WERI-Rb-1 (cell line): ENCODE results near the gene SGIP1.

Experiments used
- DNase-seq: peaks from one replicate; pipeline ENCODE4 v3.0.0-alpha.2; 2020
- H3K27ac ChIP-seq: fragments of 250-450 bp; sonication (Bioruptor Pico); 2 replicates; pipeline ENCODE4 v1.5.1; 2020; ENCODE audit warnings: mild to moderate bottlenecking, moderate library complexity
- H3K27me3 ChIP-seq: fragments of 250-450 bp; sonication (Bioruptor Pico); 2 replicates; pipeline ENCODE4 v1.5.1; 2021; ENCODE audit warnings: mild to moderate bottlenecking, low read depth, moderate library complexity; ENCODE audit not compliant: insufficient read depth, severe bottlenecking
- H3K36me3 ChIP-seq: fragments of 250-450 bp; sonication (Bioruptor Pico); 2 replicates; pipeline ENCODE4 v1.5.1; 2020; ENCODE audit warnings: mild to moderate bottlenecking, moderate library complexity
- H3K4me3 ChIP-seq: 2 replicates; pipeline ENCODE4 v1.5.1; 2011; ENCODE audit warnings: low read depth, mild to moderate bottlenecking, control low read depth, low read length
- H3K9me3 ChIP-seq: fragments of 250-450 bp; sonication (Bioruptor Pico); 2 replicates; pipeline ENCODE4 v1.5.1; 2021; ENCODE audit warnings: mild to moderate bottlenecking, moderate library complexity; ENCODE audit not compliant: severe bottlenecking
- TF ChIP-seq, protein P1 (sequence below): IDR thresholded peaks from 2 replicates; pipeline ENCODE4 v1.5.1; 2011; ENCODE audit warnings: low read depth, mild to moderate bottlenecking, control low read depth, inconsistent platforms, low read length

The SGIP1 gene

DNA sequence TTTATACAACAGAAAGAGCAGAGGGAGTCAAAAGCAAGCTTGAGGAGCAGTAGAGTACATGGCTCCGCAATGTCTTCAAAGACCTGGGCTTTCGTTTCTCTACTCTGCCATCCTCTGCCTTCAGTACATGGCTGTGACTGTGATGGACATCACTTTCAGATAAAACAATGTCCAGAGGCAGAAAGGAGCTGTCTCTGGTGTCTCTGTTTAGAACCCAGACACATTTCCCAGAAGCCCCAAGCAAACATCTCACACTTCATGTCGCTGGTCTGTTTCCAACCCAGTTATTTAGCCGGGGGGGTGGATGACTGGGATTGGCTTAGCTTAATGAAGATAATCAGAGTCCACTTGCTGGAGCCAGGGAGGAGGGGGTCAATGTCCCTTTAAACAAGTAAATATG is 25.6 kb downstream of the SGIP1 start:
- H3K36me3 ChIP-seq: peaks cover 6% of the 10 kb centered on the region; the same call in 1 of the 2 replicates
- H3K27me3 ChIP-seq: no peaks in the 10 kb centered on the region
- H3K27ac ChIP-seq: no peak overlapping the region
- no peak overlapping the region for H3K4me3 ChIP-seq
- H3K9me3 ChIP-seq: no peaks in the 10 kb centered on the region
- DNase-seq: no peak
- TF ChIP-seq, protein P1, sequence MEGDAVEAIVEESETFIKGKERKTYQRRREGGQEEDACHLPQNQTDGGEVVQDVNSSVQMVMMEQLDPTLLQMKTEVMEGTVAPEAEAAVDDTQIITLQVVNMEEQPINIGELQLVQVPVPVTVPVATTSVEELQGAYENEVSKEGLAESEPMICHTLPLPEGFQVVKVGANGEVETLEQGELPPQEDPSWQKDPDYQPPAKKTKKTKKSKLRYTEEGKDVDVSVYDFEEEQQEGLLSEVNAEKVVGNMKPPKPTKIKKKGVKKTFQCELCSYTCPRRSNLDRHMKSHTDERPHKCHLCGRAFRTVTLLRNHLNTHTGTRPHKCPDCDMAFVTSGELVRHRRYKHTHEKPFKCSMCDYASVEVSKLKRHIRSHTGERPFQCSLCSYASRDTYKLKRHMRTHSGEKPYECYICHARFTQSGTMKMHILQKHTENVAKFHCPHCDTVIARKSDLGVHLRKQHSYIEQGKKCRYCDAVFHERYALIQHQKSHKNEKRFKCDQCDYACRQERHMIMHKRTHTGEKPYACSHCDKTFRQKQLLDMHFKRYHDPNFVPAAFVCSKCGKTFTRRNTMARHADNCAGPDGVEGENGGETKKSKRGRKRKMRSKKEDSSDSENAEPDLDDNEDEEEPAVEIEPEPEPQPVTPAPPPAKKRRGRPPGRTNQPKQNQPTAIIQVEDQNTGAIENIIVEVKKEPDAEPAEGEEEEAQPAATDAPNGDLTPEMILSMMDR: no peak

DNA sequence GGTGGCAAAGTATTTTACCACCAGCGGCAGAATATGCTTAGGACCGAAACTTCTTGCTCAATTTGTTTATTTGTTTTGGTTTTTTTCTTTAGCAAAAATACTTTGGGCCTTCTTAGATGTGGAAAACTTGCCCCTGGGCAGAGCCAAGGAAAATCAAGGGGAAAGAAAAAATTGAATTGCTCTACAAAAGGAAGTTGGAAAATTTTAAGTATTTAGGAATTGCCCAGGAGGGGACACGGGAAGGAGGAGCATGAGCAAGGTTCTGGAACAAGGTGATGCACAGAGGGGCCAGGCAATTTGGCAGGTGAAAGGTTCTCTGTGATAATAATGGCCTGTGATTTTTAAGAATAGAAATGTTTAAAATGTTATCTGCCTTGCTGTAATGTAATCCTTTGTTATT is 28.6 kb downstream of the SGIP1 start:
- Histone ChIP-seq H3K27me3 (no peaks in the 10 kb centered on the region), H3K27ac (no peak overlapping the region), H3K9me3 (peaks cover 2% of the 10 kb centered on the region), H3K36me3 (peaks cover 4% of the 10 kb centered on the region; the same call in 1 of the 2 replicates), H3K4me3 (no peak overlapping the region)
- TF ChIP-seq, protein P1: no peak
- DNase-seq: no peak

DNA sequence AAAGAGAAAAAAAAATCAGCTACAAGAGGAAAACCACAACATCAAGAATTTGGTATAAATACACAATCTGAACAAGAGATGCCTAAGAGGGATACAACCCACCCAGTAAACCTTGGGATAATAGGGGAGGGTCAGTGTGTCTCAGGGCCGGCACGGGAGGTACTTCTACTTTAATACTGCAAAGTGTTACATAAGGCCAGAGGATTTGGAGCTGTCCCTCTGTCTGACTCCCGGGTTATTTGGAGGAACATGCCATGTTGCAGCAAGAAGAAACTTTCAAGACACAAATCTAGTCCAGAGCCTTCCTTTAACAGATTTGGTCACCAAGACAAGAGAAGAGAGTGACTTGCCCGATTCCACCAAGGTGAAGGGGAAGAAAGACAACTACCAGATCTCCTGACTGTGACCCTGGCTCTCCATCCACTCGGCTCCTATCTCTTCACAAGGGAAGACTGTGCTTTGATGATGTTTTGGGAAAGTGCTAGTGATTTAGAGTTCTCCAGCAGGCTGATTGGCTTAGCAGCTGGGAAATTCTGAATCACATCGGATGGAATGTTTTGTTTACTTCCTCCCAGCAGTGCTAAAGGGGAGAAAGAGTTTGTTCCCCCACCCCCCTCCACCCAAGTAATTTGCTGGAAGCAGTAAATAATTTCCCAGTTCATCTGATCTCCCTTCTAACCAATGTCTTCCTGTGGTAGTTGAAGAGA is 29.3 kb downstream of the SGIP1 start:
- Histone ChIP-seq H3K27me3 (no peaks in the 10 kb centered on the region), H3K4me3 (no peak overlapping the region), H3K36me3 (peaks cover 1% of the 10 kb centered on the region; the same call in 1 of the 2 replicates), H3K27ac (no peak overlapping the region), H3K9me3 (peaks cover 3% of the 10 kb centered on the region)
- TF ChIP-seq, protein P1: no peak
- no peak for DNase-seq

DNA sequence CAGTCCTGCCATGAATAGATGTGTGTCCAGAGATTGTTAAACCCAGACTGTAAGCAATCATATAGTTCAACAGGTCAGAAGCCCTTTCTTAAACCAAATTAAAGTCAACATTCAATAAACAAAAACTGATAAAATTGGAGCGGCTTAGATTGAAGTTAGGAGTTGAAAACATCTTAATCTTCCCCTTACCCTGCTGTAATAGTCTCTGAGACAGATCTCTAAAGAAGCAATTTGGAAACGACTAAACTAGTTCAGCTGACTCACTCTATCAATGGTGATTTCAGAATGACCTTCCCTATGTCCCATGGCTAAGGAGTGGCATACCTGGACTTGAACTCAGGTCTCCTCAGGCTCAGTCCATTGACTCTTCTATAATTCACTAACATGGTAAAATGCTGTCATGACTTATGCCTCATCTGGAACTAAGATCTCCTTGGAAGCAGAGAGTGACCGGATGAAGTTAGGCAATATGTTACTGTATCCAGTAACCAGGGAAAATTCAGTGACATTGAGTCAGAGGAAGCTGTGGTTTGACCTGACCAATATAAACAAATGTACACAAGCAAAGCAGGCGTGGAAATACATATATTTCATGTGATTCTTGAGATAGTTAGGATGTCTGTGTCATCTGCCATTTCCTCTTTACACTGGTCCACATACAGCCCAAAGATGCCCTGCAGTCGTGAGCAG is 30.1 kb downstream of the SGIP1 start:
- H3K4me3 ChIP-seq: no peak overlapping the region
- DNase-seq: no peak
- TF ChIP-seq, protein P1: no peak
- no peaks in the 10 kb centered on the region for H3K27me3 ChIP-seq
- no peak overlapping the region for H3K27ac ChIP-seq
- peaks cover 3% of the 10 kb centered on the region for H3K9me3 ChIP-seq
- no peaks in the 10 kb centered on the region for H3K36me3 ChIP-seq

DNA sequence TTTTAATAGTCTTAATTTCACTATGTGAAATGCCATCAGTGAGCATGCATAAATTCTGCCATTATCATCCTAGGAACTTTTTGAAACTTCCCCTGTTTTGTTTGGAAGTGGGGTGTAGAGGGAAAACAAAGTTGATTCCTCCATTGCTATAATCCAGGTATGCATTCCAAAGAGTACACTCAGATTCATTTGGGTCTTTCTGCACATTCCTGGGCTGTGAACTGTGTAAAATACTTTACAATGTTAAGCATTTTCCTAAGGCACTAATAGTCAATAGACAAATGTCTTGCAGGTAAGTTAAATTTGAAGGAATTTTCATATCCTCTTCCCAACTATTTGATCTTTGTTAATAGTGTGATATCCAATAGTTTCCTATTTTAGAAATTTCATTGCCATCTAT is 36.2 kb downstream of the SGIP1 start:
- TF ChIP-seq, protein P1: no peak
- H3K9me3 ChIP-seq: peaks cover 3% of the 10 kb centered on the region
- no peaks in the 10 kb centered on the region for H3K27me3 ChIP-seq
- H3K27ac ChIP-seq: no peak overlapping the region
- no peak overlapping the region for H3K4me3 ChIP-seq
- no peaks in the 10 kb centered on the region for H3K36me3 ChIP-seq
- no peak for DNase-seq
